ENCODE results near the gene MGLL.

DNA sequence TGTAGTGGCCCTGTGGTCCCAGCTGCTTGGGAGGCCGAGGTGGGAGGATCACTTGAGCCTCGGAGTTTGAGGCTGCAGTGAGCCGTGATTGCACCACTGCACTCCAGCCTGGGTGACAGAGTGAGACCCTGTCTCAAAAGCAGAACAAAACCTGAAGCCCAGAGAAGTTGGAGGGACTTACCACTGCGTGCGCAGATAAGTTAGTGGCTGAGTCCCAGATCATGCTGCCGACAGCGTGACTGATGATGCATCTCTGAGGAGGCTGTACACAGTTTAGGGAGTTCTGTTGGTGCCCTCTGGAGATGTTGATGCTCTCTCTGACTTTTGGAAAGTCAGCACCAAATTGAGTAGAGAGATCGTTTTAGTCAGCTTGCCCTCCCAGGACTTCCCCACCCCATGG lies 165.4 kb downstream of the MGLL start:
- TF ChIP-seq, protein P1, sequence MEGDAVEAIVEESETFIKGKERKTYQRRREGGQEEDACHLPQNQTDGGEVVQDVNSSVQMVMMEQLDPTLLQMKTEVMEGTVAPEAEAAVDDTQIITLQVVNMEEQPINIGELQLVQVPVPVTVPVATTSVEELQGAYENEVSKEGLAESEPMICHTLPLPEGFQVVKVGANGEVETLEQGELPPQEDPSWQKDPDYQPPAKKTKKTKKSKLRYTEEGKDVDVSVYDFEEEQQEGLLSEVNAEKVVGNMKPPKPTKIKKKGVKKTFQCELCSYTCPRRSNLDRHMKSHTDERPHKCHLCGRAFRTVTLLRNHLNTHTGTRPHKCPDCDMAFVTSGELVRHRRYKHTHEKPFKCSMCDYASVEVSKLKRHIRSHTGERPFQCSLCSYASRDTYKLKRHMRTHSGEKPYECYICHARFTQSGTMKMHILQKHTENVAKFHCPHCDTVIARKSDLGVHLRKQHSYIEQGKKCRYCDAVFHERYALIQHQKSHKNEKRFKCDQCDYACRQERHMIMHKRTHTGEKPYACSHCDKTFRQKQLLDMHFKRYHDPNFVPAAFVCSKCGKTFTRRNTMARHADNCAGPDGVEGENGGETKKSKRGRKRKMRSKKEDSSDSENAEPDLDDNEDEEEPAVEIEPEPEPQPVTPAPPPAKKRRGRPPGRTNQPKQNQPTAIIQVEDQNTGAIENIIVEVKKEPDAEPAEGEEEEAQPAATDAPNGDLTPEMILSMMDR (IDR thresholded peaks at IDR 0.05), result no peak
- TF ChIP-seq POLR2A (IDR thresholded peaks at IDR 0.05), result no peak
